A673 (cell line): ENCODE results near the gene TNFRSF4. TPM values are rescaled to one million over a fixed set of nuclear protein-coding genes. Genes with fewer than 3 reads are reported as not detected.

Experiments
- BruUV-seq: library from RNA; stranded (reverse); fragments of 400-500 nt; replicated peaks from 2 replicates; lab custom pipeline; 2021; lab: Mats Ljungman, UMichigan
- CTCF ChIA-PET: fragments of 300-600 bp; sonication (Branson Sonifier 250); formaldehyde crosslinking; loops from one replicate; lab custom pipeline; 2022; ENCODE audit warnings: antibody characterized with exemption; lab: Charles Lee
- POLR2A ChIA-PET: fragments of 300-600 bp; sonication (Branson Sonifier 250); formaldehyde crosslinking; loops from one replicate; lab custom pipeline; 2022; ENCODE audit warnings: antibody characterized with exemption; ENCODE audit not compliant: low non-redundant PET; lab: Charles Lee
- DNase-seq: peaks from one replicate; pipeline ENCODE4 v3.0.0-alpha.2; 2015; ENCODE audit warnings: low spot score
- H3K27ac ChIP-seq: fragments of 200-600 bp; sonication (generic); 2 replicates; pipeline ENCODE4 v1.5.1; 2016; ENCODE audit warnings: mixed run types, low read depth, mild to moderate bottlenecking, mixed read lengths, antibody characterized with exemption, low read length; ENCODE audit not compliant: poor library complexity, severe bottlenecking
- H3K27me3 ChIP-seq: fragments of 200-600 bp; sonication (generic); replicated peaks from 2 replicates; pipeline ENCODE4 v1.6.1; 2017; ENCODE audit warnings: mixed run types, low read depth, mild to moderate bottlenecking, mixed read lengths, antibody characterized with exemption, low read length; ENCODE audit not compliant: insufficient read depth, poor library complexity
- H3K36me3 ChIP-seq: fragments of 200-600 bp; sonication (generic); 2 replicates; pipeline ENCODE4 v1.6.1; 2016; ENCODE audit warnings: mixed run types, mild to moderate bottlenecking, mixed read lengths, antibody characterized with exemption, low read length; ENCODE audit not compliant: insufficient read depth, poor library complexity, severe bottlenecking
- H3K4me1 ChIP-seq: fragments of 200-600 bp; sonication (generic); 2 replicates; pipeline ENCODE4 v1.6.1; 2017; ENCODE audit warnings: mixed run types, mild to moderate bottlenecking, mixed read lengths, antibody characterized with exemption, low read length; ENCODE audit not compliant: insufficient read depth, poor library complexity, severe bottlenecking
- H3K4me3 ChIP-seq: fragments of 200-600 bp; sonication (generic); 2 replicates; pipeline ENCODE4 v1.5.1; 2016; ENCODE audit warnings: low read depth, mixed run types, mild to moderate bottlenecking, mixed read lengths, low read length; ENCODE audit not compliant: poor library complexity, severe bottlenecking
- H3K9me3 ChIP-seq: fragments of 200-600 bp; sonication (generic); 2 replicates; pipeline ENCODE4 v1.6.1; 2016; ENCODE audit warnings: mixed run types, low read depth, mild to moderate bottlenecking, mixed read lengths, antibody characterized with exemption, low read length; ENCODE audit not compliant: poor library complexity, severe bottlenecking
- CTCF ChIP-seq: fragments of 300-800, 200-600 bp; sonication (generic); conservative IDR thresholded peaks from 2 replicates; pipeline ENCODE4 v1.5.1; 2017; ENCODE audit warnings: low read depth, mild to moderate bottlenecking, antibody characterized with exemption, low read length, moderate library complexity, mixed read lengths
- EZH2 ChIP-seq: fragments of 200-600 bp; sonication (generic); IDR thresholded peaks from 2 replicates; pipeline ENCODE4 v1.6.1; 2017; ENCODE audit warnings: borderline replicate concordance, low read depth, mild to moderate bottlenecking, mixed read lengths, antibody characterized with exemption, low read length; ENCODE audit not compliant: poor library complexity, severe bottlenecking
- intact Hi-C: fragments of 100-400 bp; cut with micrococcal nuclease; formaldehyde crosslinking; loops from one replicate; pipeline ENCODE4 v1.10.0; 2022; ENCODE audit not compliant: unreplicated experiment
- microRNA-seq: library from miRNA; unstranded; fragments of <30 nt; microRNA quantifications from one replicate; pipeline ENCODE4 v1.2.0, GENCODE V29; 2021
- total RNA-seq: library from RNA; stranded (reverse); gene quantifications from 2 replicates; pipeline ENCODE4 v1.2.3, GENCODE V29; 2021

Gene TNFRSF4
- total RNA-seq, 1 experiment from 2014 or later, result 0.80 TPM

GRCh38 chr1:1163538-1164070, 50.3 kb downstream of the TNFRSF4 start:
- DNase-seq, result no peak
- POLR2A ChIA-PET, result interaction anchor here (0.6 kb wide), 1 partner anchor 212 kb away, joined by 3 read pairs; the partner anchor contains the start of gene AURKAIP1
- TF ChIP-seq CTCF (no peak), EZH2 (no peak)
- no peaks in the 10 kb centered on the region for H3K9me3 ChIP-seq
- H3K4me3 ChIP-seq, result no peak overlapping the region
- BruUV-seq, result no TSS peak
- intact Hi-C loops, result no loop called here
- no peaks in the 10 kb centered on the region for H3K36me3 ChIP-seq
- H3K27me3 ChIP-seq, result no peaks in the 10 kb centered on the region
- CTCF ChIA-PET, result no interaction called here
- no peak overlapping the region for H3K27ac ChIP-seq
- H3K4me1 ChIP-seq, result peaks cover 2% of the 10 kb centered on the region

DNA sequence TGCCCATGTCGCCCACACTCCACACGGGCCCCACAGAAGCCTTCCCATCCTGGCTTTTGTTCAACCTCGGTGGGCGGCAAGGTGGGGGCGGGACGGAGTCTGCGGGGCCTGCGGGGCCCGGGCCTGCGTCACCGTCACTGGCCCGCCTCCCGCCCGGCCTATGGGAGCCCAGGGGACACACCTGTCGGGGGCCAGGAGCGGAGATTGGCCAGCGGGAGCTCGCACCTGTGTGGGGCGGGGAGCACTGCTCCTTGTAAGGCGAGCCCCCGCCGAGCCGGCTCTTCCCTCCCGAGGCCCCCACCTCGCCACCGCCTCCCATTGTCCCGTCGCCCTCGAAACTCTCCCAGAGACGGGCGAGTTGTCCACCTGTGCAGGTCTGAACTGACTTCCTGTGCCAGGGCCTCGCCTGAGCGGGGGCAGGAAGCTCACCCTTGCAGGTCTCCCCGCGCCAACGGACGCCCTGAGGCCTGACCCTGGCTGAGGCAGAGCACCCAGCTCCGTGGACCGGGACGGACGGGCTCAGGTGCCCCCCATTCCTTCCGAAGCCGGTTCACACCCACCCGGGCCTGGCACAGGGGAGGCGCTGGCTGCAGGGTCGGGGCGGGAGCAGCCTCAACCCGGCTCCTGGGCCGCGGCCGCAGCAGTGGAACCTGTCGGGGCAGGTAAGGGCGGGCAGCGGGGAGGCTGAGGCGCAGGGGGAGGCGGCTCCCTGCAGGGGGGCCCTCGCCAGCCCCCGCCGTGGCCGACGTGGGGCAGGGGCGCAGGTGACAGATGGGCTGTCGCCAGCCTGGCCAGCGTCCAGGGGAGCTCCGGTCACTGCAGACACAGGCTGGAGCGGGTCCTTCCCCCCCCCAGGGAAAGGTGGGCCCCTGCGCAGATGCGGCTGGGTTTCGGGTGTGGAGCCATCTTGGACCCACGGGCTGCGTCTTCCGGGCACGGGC, 51.1 kb downstream of the TNFRSF4 start:
- Histone ChIP-seq H3K36me3 (no peaks in the 10 kb centered on the region), H3K4me3 (no peak overlapping the region), H3K4me1 (peaks cover 9% of the 10 kb centered on the region), H3K27ac (no peak overlapping the region), H3K9me3 (no peaks in the 10 kb centered on the region), H3K27me3 (no peaks in the 10 kb centered on the region)
- TF ChIP-seq CTCF, result no peak
- DNase-seq, result no peak
- CTCF ChIA-PET, result no interaction called here
- POLR2A ChIA-PET, result no interaction called here
- intact Hi-C loops, result no loop called here
- no TSS peak for BruUV-seq

- H3K36me3 ChIP-seq, result no peaks in the 10 kb centered on the region
- H3K9me3 ChIP-seq, result no peaks in the 10 kb centered on the region
- ChIA-PET CTCF (no interaction called here), POLR2A (no interaction called here)
- H3K27ac ChIP-seq, result no peak overlapping the region
- intact Hi-C loops, result no loop called here
- H3K4me3 ChIP-seq, result no peak overlapping the region
- no peak for DNase-seq
- BruUV-seq, result no TSS peak
- peaks cover 13% of the 10 kb centered on the region for H3K4me1 ChIP-seq
- H3K27me3 ChIP-seq, result no peaks in the 10 kb centered on the region
- TF ChIP-seq CTCF (no peak), EZH2 (no peak)
Measured at GRCh38 chr1:1161683-1162079, 52.3 kb downstream of the TNFRSF4 start.

Small RNAs within 50 kb of the gene (microRNA-seq; reads per million reads assigned to microRNA genes)
- gene MIR200A, result 10.2 reads per million, percentile 31 among the genes with 10 or more reads in this experiment
- 82.5 reads per million, percentile 62 among the genes with 10 or more reads in this experiment for gene MIR200B
- 11.6 reads per million, percentile 33 among the genes with 10 or more reads in this experiment for gene MIR429

Other genes starting within 250 kb of the TNFRSF4 start
- not detected in 2 replicates for gene PLEKHN1, start 247.7 kb downstream of the TNFRSF4 start, total RNA-seq
- gene PERM1, start 232.1 kb downstream of the TNFRSF4 start, total RNA-seq, result 0.28 TPM in 1 of 2 replicates, not detected in the other
- 18.5 and 20.8 TPM in 2 replicates for gene HES4, start 214.1 kb downstream of the TNFRSF4 start, total RNA-seq
- 45.3 and 55.6 TPM in 2 replicates for gene ISG15, start 200.7 kb downstream of the TNFRSF4 start, total RNA-seq
- 151 and 164 TPM in 2 replicates for gene AGRN, start 194.0 kb downstream of the TNFRSF4 start, total RNA-seq
- not detected in 2 replicates for gene RNF223, start 139.8 kb downstream of the TNFRSF4 start, total RNA-seq
- gene C1orf159, start 98.1 kb downstream of the TNFRSF4 start, total RNA-seq, result 26.8 and 28.4 TPM in 2 replicates
- gene TTLL10, start 40.3 kb downstream of the TNFRSF4 start, total RNA-seq, result not detected in 2 replicates
- 0.77 and 1.1 TPM in 2 replicates for gene TNFRSF18, start 7.6 kb downstream of the TNFRSF4 start, total RNA-seq
- gene SDF4, start 17.8 kb upstream of the TNFRSF4 start, total RNA-seq, result 121 and 133 TPM in 2 replicates
- 41.3 and 41.8 TPM in 2 replicates for gene B3GALT6, start 18.1 kb upstream of the TNFRSF4 start, total RNA-seq
- gene C1QTNF12, start 32.6 kb upstream of the TNFRSF4 start, total RNA-seq, result 2.9 and 4.4 TPM in 2 replicates
- gene UBE2J2, start 59.7 kb upstream of the TNFRSF4 start, total RNA-seq, result 86.4 and 92.8 TPM in 2 replicates
- gene SCNN1D, start 66.3 kb upstream of the TNFRSF4 start, total RNA-seq, result 4.5 and 13.0 TPM in 2 replicates
- 67.6 and 71.9 TPM in 2 replicates for gene ACAP3, start 93.8 kb upstream of the TNFRSF4 start, total RNA-seq
- gene PUSL1, start 94.4 kb upstream of the TNFRSF4 start, total RNA-seq, result 28.5 and 31.3 TPM in 2 replicates
- gene INTS11, start 110.5 kb upstream of the TNFRSF4 start, total RNA-seq, result 156 and 182 TPM in 2 replicates
- 17.0 and 20.8 TPM in 2 replicates for gene CPTP, start 110.6 kb upstream of the TNFRSF4 start, total RNA-seq
- gene TAS1R3, start 117.1 kb upstream of the TNFRSF4 start, total RNA-seq, result 0.21 and 0.39 TPM in 2 replicates
- 48.0 and 58.1 TPM in 2 replicates for gene DVL1, start 135.3 kb upstream of the TNFRSF4 start, total RNA-seq
- 0.55 and 0.73 TPM in 2 replicates for gene MXRA8, start 144.4 kb upstream of the TNFRSF4 start, total RNA-seq
- gene AURKAIP1, start 161.1 kb upstream of the TNFRSF4 start, total RNA-seq, result 172 and 176 TPM in 2 replicates
- gene CCNL2, start 185.2 kb upstream of the TNFRSF4 start, total RNA-seq, result 206 and 213 TPM in 2 replicates
- gene MRPL20, start 193.1 kb upstream of the TNFRSF4 start, total RNA-seq, result 137 and 151 TPM in 2 replicates
- gene ANKRD65, start 207.1 kb upstream of the TNFRSF4 start, total RNA-seq, result not detected in 2 replicates
- gene VWA1, start 221.5 kb upstream of the TNFRSF4 start, total RNA-seq, result 0.92 and 2.7 TPM in 2 replicates
- 0.22 and 0.39 TPM in 2 replicates for gene ATAD3C, start 235.5 kb upstream of the TNFRSF4 start, total RNA-seq